Adrenal gland (tissue), 5 donors: ENCODE measurements around the gene SERPINB5.

Source experiments
- CTCF ChIP-seq, 6 experiments: fragments of 450-650 bp in 4 of 6; fragments of 200-600 bp in 2 of 6; sonication (generic) in 1 of 6; IDR thresholded peaks; 1 replicate in 5 of 6; 2 replicates in 1 of 6; pipeline versions ENCODE4 v1.5.1 to v1.8.0; 2016 to 2021; ENCODE audit warnings: antibody characterized with exemption in 6 of 6, mild to moderate bottlenecking in 2 of 6, moderate library complexity in 1 of 6
- POLR2A ChIP-seq, 2 donors: fragments of 450-650 bp; IDR thresholded peaks; one replicate each; pipeline ENCODE4 v1.6.1; 2017; ENCODE audit warnings: antibody characterized with exemption in 2 of 2, mild to moderate bottlenecking in 2 of 2, moderate library complexity in 1 of 2
- donor health status: DM: no; HTN: no; CAD: no.

- TF ChIP-seq CTCF (IDR thresholded peaks at IDR 0.05) = no peak
- no peak for TF ChIP-seq POLR2A (IDR thresholded peaks at IDR 0.05)
Measured at GRCh38 chr18:63451799-63452660, 24.7 kb upstream of the SERPINB5 start.
